ENCODE measurements around the gene ADGRF3.

ADGRF3 gene, protein sequence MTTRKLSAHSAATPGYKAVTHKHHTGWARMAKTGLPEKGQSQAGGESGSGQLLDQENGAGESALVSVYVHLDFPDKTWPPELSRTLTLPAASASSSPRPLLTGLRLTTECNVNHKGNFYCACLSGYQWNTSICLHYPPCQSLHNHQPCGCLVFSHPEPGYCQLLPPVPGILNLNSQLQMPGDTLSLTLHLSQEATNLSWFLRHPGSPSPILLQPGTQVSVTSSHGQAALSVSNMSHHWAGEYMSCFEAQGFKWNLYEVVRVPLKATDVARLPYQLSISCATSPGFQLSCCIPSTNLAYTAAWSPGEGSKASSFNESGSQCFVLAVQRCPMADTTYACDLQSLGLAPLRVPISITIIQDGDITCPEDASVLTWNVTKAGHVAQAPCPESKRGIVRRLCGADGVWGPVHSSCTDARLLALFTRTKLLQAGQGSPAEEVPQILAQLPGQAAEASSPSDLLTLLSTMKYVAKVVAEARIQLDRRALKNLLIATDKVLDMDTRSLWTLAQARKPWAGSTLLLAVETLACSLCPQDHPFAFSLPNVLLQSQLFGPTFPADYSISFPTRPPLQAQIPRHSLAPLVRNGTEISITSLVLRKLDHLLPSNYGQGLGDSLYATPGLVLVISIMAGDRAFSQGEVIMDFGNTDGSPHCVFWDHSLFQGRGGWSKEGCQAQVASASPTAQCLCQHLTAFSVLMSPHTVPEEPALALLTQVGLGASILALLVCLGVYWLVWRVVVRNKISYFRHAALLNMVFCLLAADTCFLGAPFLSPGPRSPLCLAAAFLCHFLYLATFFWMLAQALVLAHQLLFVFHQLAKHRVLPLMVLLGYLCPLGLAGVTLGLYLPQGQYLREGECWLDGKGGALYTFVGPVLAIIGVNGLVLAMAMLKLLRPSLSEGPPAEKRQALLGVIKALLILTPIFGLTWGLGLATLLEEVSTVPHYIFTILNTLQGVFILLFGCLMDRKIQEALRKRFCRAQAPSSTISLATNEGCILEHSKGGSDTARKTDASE

DNA sequence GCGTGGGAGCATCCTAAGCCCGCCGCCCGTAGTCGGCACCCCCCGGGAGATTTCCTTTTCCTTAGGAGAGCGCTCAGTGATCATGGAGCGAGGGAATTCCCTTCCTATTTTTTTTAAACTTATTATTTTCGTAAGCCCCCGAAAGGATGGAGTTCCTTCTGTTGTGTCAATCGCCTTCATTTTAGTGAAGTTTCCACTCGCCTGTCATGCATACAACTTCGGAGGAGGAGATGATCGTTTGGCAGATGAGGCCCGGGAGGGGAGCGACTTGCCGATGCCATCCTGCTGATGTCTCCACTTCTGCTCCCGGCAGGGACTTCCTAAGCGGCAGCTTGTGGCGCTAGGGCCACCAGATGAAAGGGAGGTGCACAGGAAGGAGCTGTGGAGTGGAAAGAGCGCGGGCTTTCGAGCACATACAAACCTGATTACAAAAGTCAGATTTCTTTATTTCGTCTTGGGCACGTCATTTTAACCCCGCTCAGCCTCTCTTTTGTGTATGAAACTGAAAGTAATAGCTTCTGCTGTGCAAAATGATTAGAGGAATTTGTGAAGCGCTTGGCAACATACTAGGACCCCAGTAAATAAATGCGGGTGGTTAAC is at the start of gene ADGRF3:
TSS of gene ADGRF3 (minus strand) at position 336 of the 600 bp plus-strand sequence. CDS start 555 bp downstream, outside the sequence.
- TF ChIP-seq GATA3 (IDR thresholded peaks at IDR 0.05; ENCODE audit: low read depth, low read length) (no peak), GATA2 (IDR thresholded peaks at IDR 0.05; ENCODE audit: low read depth, low read length) (no peak)

DNA sequence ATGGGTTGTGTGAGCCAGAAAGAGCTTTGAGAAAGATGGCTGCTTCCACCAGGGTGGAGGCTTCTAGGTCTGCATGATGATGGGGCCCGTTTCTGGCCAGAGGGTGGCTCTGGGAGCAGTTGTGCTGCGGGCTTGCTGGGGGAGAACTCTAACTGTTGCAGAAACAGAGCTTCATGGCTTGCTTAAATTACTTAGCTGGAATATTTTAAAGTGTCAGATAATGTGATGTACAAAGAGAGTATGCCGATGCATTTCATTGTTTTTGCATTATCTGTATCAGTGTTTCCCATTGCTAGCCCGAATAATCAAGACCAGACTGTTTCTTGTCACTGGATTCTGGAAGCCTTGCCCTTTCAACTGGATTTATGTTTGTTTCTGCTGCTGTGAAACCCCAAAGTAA is 48.8 kb upstream of the ADGRF3 start:
- TF ChIP-seq GATA3 (IDR thresholded peaks at IDR 0.05; ENCODE audit: low read depth, low read length) (no peak), GATA2 (IDR thresholded peaks at IDR 0.05; ENCODE audit: low read depth, low read length) (peak; percentile 55)

DNA sequence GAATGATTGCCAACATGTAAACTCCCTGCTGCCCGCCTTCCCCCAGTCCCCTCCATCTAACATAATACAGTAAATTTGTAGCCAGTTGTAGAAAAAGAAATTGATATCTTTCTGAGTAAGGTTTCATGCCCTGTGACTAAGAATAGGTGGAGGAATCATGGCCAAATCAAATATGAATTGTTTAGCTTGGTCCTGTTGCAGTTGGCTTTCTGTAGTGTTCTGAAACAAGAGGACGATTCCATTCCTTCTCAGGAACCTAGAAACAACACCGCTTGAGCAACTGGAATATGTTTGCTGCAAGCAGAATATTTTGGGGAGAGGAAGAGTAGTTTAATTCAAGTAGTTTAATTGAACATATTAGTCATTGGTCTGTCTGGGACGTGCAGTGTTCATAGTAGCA is 48.1 kb upstream of the ADGRF3 start:
- TF ChIP-seq GATA2 (IDR thresholded peaks at IDR 0.05; ENCODE audit: low read depth, low read length) (no peak), GATA3 (IDR thresholded peaks at IDR 0.05; ENCODE audit: low read depth, low read length) (no peak)

DNA sequence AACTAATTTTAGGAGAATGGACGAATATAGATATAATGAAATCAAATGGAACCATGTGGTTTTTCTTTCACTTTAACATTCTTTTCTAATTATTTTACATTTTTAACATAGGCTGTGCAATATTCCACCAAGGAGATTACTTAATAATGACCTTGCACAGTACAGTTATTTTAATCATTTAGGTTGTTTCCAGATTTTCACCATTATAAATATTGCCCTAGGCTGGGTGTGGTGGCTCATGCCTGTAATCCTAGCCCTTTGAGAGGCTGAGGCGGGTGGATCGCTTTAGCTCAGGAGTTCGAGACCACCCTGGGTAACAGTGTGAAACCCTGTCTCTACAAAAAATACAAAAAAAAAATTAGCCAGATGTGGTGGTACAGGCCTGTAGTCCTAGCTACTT is 40.6 kb upstream of the ADGRF3 start:
- TF ChIP-seq GATA3 (IDR thresholded peaks at IDR 0.05; ENCODE audit: low read depth, low read length) (no peak), GATA2 (IDR thresholded peaks at IDR 0.05; ENCODE audit: low read depth, low read length) (no peak)

DNA sequence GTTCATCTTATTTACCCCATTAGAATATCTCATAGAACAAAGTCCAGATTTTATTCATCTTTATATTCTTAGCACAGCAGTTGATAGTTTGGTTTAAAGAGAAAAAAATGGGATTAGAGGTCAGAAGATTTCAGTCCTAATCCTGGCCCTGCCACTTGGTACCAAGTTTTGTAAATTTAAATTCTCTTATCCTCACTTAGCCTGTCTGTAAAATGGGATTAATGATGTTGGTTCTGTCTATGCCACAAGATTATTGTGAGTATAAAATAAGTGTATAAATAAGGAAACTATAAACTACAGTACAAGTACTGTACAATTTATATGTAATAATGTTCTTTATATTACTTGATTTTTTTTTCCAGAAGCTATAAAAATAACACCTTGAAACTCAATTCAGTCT is 38.0 kb upstream of the ADGRF3 start:
- no peak for TF ChIP-seq GATA3 (IDR thresholded peaks at IDR 0.05; ENCODE audit: low read depth, low read length)
- TF ChIP-seq GATA2 (IDR thresholded peaks at IDR 0.05; ENCODE audit: low read depth, low read length), result no peak

DNA sequence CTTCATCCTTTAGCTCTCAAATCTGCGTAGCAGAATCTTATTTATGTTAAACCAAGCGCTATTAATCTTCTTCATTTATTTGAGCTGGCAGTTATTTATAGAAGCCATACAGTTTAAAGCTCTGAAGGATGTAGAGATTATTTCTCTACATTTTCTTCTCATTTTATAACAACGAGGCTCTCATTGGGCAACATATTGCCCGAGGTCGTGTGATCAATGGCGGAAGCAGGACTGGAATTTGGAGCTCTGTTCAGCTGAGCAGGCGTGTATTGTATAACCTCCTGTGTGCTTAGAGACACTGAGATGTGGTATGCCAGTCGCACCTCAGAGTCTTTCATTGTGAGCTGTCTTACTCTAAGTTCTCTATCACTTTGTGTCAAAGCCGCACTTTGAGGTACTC is 37.6 kb upstream of the ADGRF3 start:
- TF ChIP-seq GATA3 (IDR thresholded peaks at IDR 0.05; ENCODE audit: low read depth, low read length), result no peak
- TF ChIP-seq GATA2 (IDR thresholded peaks at IDR 0.05; ENCODE audit: low read depth, low read length), result no peak

DNA sequence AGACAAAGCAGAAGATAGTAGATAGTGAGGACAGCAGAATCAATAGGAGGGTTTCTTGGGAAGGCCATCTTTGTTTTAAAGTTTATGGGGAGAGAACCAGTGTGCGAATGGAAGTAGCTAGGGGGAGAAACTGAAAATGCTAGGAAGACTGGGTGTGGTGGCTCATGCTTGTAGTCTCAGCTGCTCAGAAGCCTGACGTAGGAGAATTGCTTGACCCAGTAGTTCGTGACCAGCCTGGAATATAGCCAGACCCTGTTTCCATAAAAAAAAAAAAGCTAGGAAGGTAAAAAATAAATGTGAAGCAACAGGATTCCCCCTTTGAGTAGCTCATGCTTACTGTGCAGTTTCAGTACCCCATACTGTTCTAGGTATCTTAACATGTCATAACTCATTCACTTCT is 36.0 kb upstream of the ADGRF3 start:
- TF ChIP-seq GATA3 (IDR thresholded peaks at IDR 0.05; ENCODE audit: low read depth, low read length) (no peak), GATA2 (IDR thresholded peaks at IDR 0.05; ENCODE audit: low read depth, low read length) (no peak)

DNA sequence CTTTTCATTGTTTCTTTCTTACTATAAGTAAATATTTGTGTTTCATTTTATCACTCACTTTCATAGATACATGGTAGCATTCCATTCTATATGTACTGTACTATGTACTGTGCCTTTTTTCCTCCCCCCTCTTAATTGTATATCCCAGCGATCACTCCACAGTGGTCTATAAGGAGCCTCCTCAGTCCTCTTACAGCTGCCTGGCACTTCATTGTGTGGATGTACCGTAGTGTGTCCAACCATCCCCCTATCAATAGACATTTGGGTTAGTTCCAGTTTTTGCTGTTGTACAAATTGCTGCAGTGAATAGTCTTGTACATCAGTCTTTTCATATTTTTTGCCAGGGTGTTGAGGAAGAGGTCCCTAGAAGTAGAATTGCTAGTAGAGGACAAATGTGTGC is 33.7 kb upstream of the ADGRF3 start:
- TF ChIP-seq GATA3 (IDR thresholded peaks at IDR 0.05; ENCODE audit: low read depth, low read length), result no peak
- no peak for TF ChIP-seq GATA2 (IDR thresholded peaks at IDR 0.05; ENCODE audit: low read depth, low read length)

DNA sequence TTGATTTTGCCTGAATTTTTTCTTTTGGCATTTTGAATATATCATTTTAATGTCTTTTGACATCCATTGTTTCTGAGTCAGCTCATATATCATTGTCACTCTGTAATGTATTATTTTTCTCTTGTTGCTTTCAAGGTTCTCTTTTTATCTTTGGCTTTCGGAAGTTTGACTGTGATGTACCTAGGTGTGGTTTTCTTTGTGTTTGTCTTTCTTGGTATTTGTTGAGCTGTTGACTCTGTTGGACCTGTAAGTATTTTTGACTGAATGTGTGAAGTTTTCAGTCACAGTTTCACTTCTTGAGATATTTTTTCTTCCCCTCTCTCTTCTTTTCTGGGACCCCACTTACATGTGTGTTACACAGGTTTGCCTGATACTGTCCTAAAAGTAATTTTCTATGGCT is 30.2 kb upstream of the ADGRF3 start:
- TF ChIP-seq GATA2 (IDR thresholded peaks at IDR 0.05; ENCODE audit: low read depth, low read length) (no peak), GATA3 (IDR thresholded peaks at IDR 0.05; ENCODE audit: low read depth, low read length) (no peak)

DNA sequence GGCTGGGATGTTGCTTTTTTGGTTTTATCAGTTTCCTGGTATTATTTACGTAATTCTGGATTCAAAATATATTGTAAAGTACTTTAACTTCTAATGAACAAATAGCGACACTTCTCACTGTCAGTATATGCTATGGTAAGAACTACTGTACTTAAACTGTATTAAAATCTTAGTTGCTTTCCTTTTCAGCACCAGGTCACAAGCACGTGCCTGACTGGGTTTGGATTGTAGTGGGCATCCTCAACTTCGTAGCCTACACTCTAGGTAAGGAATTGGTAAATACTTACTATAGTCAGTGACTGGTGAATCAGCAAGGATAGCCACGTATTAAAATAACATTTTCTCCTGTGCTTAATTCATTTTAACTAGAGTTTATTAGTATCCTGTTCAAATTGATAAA is 20.4 kb upstream of the ADGRF3 start:
- TF ChIP-seq GATA3 (IDR thresholded peaks at IDR 0.05; ENCODE audit: low read depth, low read length), result no peak

DNA sequence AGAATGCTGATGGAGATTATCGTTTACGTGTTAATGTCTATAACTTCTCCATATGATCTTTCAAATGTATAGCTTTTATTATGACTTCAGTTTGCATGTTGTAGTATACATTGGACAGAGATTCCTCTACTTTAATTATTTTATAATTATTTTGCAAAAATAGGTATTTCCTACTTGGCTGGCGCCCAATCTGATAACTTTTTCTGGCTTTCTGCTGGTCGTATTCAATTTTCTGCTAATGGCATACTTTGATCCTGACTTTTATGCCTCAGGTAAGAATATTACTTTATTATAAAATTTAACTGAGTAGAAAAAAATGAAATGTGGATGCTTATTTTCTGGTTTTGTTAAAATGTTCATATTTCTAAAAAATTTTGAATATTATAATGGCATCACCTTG is 18.1 kb upstream of the ADGRF3 start:
- TF ChIP-seq GATA3 (IDR thresholded peaks at IDR 0.05; ENCODE audit: low read depth, low read length) (peak; percentile 86), GATA2 (IDR thresholded peaks at IDR 0.05; ENCODE audit: low read depth, low read length) (peak; percentile 60; the same call in 1 of the 2 replicates)

DNA sequence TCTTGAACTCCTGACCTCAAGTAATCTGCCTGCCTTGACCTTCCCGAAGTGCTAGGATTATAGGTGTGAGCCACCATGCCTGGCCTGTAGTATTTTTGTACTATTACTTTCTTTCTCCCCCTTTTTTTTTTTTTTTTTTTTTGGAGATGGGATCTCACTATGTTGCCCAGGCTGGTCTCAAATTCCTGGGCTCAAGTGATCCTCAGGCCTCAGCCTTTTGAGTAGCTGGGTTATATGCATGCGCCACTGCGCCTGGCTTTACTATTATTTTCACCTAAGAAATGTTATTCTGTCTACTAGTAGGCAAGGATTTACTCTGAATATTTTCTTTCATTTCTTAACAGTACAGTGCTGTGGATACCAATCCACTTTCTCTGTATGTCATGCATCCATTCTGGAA is 17.4 kb upstream of the ADGRF3 start:
- no peak for TF ChIP-seq GATA3 (IDR thresholded peaks at IDR 0.05; ENCODE audit: low read depth, low read length)
- TF ChIP-seq GATA2 (IDR thresholded peaks at IDR 0.05; ENCODE audit: low read depth, low read length), result no peak

DNA sequence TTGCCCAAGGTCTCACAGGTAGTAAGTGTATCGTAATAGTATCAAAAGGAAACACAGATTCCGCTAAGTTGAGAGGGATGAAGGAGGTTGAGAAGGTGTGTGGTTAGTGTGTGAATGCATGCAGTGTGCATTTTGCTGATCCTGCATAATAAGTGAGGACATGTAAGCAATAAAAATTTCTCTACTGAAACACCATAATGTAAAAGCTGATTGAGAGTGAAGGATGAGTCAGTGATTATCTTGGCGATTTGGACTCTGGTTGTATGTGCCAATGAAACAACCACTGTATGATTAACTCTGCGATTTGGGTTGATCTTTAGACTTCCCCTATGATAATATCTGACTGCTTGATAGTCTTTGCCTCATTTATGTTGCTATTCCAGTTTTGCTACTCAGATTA is 16.7 kb upstream of the ADGRF3 start:
- TF ChIP-seq GATA3 (IDR thresholded peaks at IDR 0.05; ENCODE audit: low read depth, low read length), result no peak
- no peak for TF ChIP-seq GATA2 (IDR thresholded peaks at IDR 0.05; ENCODE audit: low read depth, low read length)

DNA sequence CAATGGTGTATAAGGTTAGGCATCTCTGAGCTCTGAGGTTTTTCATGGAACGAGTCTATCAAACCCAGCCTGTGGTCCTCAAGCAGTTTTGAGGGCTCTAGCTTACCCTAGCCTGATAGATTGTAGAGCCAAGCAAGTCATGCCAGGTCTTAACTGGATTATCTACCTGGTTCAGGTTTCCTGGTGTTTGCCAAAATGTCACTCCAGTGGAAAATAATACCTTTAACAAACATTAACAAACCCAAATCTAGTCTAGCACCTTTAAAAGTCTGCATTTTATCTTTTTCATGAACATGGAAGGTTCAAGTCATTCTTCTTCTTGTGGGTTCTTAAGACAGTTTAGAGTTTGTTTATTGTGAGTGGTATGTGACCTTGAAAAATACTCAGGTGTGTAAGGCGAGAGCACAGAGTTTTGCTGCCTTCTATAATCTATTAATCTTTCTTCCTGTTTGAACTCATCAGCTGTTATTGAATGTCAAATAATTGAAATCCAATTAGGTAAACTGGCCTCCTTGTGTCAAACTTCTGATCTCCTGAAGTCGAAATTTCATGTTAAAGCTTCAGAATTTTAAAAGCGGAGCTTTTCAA is 13.4 kb upstream of the ADGRF3 start:
- TF ChIP-seq GATA3 (IDR thresholded peaks at IDR 0.05; ENCODE audit: low read depth, low read length) (no peak), GATA2 (IDR thresholded peaks at IDR 0.05; ENCODE audit: low read depth, low read length) (no peak)

All from SH-SY5Y (cell line).